Measurements from ENCODE around the gene C1QL4.
"Not testable (repeated sequence)": the region's sequence is repeated elsewhere in the genome, so short reads cannot be mapped to it uniquely, and the experiment has no call there.

C1QL4 gene

DNA sequence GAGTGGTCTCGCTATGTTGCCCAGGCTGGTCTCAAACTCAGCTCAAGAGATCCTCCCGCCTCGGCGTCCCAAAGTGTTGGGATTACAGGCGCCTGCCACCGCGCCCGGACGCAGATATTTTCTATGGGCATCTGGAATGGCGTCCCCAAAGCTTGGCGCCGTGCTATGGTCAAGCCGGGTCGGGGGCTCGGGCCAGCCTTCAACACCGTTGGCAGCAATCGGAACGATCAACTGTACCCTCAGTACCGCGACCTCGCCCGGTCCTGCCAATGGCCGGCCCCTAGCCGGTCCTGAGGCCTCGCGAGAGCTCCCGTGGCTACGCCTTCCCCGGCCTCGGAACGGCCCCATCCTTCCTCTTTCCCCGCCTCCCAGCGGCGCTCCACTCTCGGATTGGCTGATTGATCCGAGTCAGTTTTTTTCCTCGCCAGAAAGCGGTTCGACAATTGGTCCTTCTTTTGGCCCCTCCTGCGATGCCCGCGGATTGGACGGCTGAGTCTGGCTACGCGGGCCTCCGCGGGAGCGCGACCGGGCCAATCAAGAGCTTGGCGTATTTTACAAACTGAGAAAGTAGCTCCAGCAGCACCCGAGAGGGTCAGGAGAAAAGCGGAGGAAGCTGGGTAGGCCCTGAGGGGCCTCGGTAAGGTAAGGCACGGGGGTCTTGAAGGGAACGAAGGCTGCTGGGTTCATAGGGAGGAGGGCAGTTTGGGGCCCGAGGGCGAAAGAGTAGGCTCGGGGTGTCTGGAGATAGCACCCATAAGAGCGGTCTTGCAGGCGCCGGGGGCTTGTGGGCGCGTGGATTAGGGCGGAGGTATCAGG is 14.1 kb downstream of the C1QL4 start, which contains the start of gene TROAP:
Gene TROAP, plus strand, starts transcription at position 548 of the 816 bp plus-strand sequence. CDS start 354 bp downstream, outside the sequence.
- peak; percentile 100 for DNase-seq
- in situ Hi-C loops (cut with HindIII; ENCODE audit: low pct_ligation_motif_present, low pct_unique_long_range_greater_than_20kb, low sequenced_read_pairs): no loop called here

DNA sequence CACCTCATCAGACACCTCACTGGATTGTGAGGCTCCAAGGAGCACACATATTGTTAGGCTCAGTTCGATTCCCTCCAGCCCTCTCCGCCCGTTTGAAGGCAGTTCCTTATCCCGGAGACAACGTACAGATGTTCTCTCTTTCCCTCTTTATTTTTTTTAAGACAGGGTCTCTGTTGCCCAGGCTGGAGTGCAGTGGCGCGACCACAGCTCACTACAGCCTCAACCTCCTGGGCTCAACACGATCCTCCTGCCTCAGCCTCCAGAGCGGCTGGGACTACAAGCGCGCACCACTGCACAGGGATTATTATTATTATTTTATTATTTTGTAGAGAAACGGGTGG is 14.7 kb downstream of the C1QL4 start:
- in situ Hi-C loops (cut with HindIII; ENCODE audit: low pct_ligation_motif_present, low pct_unique_long_range_greater_than_20kb, low sequenced_read_pairs): no loop called here
- DNase-seq: no peak

DNA sequence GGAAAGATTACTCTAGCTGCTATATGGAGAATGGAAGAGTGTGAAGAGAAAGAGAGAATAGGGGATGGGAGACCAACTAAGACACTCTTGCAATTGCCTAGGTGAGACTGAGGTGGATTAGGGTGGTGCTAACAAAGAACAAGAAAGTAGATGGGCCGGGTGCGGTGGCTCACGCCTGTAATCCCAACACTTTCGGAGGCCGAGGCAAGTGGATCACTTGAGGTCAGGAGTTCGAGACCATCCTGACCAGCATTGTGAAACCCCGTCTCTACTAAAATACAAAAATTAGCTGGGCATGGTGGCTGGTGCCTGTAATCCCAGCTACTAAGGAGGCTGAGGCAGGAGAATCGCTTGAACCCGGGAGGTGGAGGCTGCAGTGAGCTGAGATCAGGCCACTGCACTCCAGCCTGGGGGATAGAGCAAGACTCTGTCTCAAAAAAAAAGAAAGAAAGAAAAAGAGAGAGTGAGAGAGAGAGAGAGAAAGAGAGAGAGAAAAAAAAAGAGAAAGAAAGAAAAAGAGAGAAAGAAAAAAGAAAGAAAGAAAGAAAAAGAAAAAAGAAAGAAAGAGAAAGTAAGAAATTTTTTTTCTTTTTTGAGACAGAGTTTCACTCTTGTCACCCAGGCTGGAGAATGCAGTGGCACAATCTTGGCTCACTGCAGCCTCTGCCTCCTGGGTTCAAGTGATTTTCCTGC is 16.4 kb downstream of the C1QL4 start:
- in situ Hi-C loops (cut with HindIII; ENCODE audit: low pct_ligation_motif_present, low pct_unique_long_range_greater_than_20kb, low sequenced_read_pairs); DNase-seq: not testable (repeated sequence)

DNA sequence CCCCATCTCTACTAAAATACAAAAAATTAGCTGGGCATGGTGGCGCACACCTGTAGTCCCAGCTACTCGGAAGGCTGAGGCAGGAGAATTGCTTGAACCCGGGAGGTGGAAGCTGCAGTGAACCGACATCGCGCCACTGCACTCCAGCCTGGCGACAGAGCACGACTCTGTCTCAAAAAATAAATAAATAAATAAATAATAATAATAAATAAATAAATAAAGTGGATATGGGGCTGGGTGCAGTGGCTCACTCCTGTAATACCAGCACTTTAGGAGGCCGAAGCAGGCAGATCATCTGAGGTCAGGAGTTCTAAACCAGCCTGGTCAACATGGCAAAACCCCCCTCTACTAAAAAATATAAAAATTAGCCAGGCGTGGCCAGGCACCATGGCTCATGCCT is 19.9 kb downstream of the C1QL4 start:
- in situ Hi-C loops (cut with HindIII; ENCODE audit: low pct_ligation_motif_present, low pct_unique_long_range_greater_than_20kb, low sequenced_read_pairs); DNase-seq: not testable (repeated sequence)

DNA sequence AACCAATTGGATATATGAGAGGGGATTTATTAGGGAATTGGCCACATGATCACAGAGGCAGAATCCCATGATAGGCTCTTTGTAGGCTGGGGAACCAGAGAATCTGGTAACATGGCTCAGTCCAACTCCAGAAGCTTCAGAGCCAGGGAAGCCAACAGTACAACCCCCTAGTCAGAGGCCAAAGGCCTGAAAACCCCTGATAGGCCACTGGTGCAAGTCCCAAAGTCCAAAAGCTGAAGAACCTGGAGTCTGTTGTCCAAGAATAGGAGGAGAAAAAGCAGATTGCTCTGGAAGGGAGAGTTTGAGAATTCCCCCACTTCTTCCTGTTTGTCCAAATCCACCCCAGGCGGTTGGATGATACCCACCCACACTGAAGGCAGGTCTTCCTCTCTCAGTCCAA is 22.2 kb downstream of the C1QL4 start:
- no peak for DNase-seq
- in situ Hi-C loops (cut with HindIII; ENCODE audit: low pct_ligation_motif_present, low pct_unique_long_range_greater_than_20kb, low sequenced_read_pairs): no loop called here

DNA sequence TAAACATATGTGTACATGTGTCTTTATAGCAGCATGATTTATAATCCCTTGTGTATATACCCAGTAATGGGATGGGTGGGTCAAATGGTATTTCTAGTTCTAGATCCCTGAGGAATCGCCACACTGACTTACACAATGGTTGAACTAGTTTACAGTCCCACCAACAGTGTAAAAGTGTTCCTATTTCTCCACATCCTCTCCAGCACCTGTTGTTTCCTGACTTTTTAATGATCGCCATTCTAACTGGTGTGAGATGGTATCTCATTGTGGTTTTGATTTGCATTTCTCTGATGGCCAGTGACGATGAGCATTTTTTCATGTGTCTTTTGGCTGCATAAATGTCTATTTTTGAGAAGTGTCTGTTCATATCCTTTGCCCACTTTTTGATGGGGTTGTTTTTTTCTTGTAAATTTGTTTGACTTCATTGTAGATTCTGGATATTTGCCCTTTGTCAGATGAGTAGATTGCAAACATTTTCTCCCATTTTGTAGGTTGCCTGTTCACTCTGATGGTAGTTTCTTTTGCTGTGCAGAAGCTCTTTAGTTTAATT is 26.5 kb downstream of the C1QL4 start:
- in situ Hi-C loops (cut with HindIII; ENCODE audit: low pct_ligation_motif_present, low pct_unique_long_range_greater_than_20kb, low sequenced_read_pairs): not testable (repeated sequence)

DNA sequence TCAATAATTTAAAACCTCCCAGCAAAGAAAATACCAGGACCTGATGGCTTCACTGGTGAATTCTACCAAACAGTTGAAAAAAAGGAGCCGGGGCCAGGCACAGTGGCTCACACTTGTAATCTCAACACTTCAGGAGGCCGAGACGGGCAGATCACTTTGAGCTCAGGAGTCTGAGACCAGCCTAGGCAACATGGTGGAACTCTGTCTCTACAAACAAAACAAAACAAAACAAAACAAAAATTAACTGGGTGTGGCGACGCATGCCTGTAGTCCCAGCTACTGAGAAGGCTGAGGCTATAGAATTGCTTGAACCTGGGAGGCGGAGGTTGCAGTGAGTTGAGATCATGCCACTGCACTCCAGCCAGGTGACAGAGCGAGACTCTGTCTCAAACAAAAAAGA is 27.6 kb downstream of the C1QL4 start:
- DNase-seq: no peak
- in situ Hi-C loops (cut with HindIII; ENCODE audit: low pct_ligation_motif_present, low pct_unique_long_range_greater_than_20kb, low sequenced_read_pairs): no loop called here

More for the DNA sequence above, 26.5 kb downstream of the C1QL4 start:
- DNase-seq: not testable (repeated sequence)

DNA sequence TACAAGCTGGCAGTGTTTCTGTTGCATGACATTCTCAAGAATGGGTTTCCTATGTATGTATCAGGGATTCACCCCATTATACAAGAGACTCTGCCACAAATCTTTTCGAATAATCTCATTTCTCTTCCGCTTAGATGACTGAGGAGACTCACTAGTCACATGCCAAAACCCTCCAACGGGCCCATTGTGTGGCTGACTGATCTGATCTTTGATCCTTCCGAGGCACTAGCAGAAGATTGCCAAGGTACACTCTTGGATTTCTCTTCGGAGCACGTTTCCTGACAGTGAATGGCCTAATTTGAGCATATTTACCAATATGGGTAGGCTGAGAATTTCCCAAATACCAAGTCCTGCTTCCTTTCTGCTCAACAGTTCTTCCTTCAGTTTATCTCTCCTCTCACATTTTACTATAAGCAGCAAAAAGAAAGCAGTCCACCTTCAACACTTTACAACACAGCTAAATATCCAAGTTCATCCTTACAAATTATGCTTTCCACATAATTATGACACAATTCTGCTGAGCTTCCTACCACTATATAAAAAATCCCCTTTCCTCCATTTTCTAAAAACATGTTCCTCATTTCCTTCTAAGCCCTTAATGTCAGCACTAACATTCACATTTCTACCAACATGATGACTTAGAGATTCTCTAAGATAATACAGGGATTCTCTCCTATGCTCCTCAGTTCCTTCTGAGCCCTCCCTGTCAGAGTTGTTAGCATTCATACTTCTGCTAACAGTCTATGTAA is 31.1 kb downstream of the C1QL4 start:
- no peak for DNase-seq
- in situ Hi-C loops (cut with HindIII; ENCODE audit: low pct_ligation_motif_present, low pct_unique_long_range_greater_than_20kb, low sequenced_read_pairs): no loop called here

DNA sequence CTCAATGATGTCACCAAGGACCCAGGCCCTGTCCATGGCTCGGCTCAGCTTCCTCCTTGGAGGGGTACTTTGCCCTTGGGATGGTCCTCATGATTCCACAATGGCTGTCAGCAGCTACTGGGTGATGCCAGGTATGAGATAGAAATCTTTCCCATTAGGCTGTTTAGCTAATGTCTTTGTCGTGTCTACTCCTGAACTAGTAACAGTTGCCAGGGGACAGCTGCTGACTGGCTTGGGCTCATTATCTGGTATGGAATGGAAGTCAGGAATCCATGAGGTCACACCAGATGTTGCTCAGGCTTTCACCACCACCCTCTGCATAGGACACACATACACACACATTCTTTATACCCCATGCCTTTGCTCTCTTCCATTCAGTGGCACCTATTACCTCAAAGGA is 32.8 kb downstream of the C1QL4 start:
- DNase-seq: no peak
- in situ Hi-C loops (cut with HindIII; ENCODE audit: low pct_ligation_motif_present, low pct_unique_long_range_greater_than_20kb, low sequenced_read_pairs): no loop called here

DNA sequence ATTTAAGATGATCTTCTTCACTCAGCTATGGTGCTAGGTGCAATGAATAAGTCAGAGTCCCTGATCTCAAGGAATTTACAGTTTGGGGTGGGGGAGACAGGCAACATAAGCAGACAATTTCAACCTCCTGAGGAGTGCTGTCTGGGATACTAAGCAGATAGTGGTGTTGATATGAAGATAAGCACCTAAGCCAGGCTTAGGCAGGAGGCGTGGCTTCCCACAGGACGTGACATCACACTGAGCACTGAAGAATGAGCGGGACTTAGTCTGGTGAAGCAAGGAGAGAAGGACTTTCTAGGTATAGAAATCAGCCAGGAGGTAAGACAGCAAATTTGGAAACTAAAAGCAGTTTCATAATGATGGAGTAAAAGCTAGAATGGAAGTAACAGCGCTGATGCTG is 35.2 kb downstream of the C1QL4 start:
- DNase-seq: no peak
- in situ Hi-C loops (cut with HindIII; ENCODE audit: low pct_ligation_motif_present, low pct_unique_long_range_greater_than_20kb, low sequenced_read_pairs): no loop called here

DNA sequence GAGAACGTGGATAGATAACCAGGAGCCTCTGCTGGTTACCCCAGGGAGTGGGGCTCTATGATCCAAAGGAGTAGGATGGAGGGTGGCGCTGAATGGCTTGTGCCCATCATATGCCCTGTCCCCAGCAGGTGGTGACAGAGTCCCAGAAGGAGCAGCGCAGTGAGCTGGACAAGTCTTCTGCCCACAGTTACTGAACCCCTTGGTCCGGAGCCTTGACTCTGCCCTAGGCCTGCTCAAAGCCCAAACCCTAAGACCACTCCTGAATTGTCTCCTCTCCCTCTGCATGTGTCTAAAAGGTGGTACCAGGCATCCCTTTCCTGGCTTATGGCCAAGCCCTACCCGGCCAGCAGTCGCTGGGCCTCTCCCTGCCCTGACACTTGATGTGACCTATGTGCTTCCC is 38.8 kb downstream of the C1QL4 start:
- no peak for DNase-seq
- in situ Hi-C loops (cut with HindIII; ENCODE audit: low pct_ligation_motif_present, low pct_unique_long_range_greater_than_20kb, low sequenced_read_pairs): no loop called here

DNA sequence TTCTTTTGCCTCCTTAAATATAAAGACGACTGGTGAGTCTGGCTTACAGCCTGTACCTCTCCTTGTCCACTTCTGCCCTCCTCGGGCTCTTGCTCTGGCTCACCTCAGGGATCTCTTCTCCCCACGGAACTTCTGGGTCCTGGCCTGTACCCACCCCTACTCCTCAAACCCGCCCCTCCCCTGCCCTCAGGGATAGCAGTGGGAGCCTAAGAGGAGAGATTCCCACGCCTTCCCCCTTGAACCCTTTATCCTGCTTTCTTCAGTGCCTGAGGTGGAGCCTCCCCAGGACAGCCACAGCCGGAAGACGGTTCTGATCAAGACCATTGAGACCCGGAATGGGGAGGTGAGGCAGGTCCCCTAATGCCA is 39.3 kb downstream of the C1QL4 start:
- DNase-seq: no peak
- in situ Hi-C loops (cut with HindIII; ENCODE audit: low pct_ligation_motif_present, low pct_unique_long_range_greater_than_20kb, low sequenced_read_pairs): no loop called here

DNA sequence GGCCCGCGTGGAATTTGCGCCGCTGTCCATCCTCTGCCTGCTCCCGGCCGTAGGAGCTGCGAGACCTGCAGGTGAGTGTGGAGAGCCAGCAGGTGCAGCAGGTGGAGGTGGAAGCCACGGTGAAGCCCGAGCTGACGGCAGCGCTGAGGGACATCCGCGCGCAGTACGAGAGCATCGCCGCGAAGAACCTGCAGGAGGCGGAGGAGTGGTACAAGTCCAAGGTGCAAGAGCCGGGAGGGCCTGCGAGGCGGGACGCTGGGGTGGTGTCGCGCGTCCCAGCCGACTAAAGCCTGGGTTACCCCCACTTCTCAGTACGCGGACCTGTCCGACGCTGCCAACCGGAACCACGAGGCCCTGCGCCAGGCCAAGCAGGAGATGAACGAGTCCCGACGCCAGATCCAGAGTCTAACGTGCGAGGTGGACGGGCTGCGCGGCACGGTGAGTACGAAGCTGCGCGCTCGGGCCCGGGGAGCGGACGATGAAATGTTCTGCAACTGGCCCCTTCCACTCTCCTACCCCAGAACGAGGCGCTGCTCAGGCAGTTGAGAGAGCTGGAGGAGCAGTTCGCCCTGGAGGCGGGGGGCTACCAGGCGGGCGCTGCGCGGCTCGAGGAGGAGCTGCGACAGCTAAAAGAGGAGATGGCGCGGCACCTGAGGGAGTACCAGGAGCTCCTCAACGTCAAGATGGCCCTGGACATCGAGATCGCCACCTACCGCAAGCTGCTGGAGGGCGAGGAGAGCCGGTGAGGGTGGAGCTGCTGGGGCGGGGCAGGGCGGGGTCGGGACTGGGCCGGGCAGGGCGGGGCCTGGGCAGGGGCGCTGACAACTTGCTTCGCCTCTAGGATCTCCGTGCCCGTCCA is 39.9 kb downstream of the C1QL4 start:
- peak; percentile 83 for DNase-seq
- in situ Hi-C loops (cut with HindIII; ENCODE audit: low pct_ligation_motif_present, low pct_unique_long_range_greater_than_20kb, low sequenced_read_pairs): no loop called here

DNA sequence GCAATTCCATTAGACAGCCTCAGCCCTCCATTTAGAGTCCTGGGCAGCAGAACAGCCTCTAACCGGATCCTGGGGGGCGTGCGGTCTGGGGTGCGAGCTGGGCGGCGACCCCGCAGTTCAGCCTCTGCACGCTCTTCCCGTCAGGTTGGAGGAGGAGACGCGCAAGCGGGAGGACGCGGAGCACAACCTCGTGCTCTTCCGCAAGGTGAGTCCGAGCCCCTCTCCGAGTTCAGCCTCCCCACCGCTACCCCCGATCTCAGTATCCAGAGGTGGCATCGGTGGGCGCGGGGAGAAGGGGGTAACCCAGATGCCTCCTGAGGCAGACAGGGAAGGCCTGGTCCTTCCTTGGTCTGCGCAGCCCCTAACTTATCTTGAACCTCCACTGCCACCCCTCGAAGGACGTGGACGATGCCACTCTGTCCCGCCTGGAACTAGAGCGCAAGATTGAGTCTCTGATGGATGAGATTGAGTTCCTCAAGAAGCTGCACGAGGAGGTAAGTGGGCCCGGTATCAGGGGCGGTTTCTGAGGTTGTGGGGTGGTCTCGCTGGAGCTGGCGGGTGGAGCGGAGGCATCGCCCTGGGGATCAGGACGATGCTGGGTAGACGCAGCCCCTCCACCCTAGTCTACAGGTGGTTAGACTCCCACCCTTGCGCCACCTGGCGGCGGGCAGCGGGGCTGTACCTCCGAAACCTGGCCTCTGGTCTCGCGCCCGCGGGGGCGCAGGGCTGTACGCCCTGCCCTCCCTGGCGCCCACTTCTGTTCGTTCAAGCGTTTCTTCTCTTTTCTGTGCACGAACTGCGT is 40.8 kb downstream of the C1QL4 start:
- DNase-seq: peak; percentile 60
- in situ Hi-C loops (cut with HindIII; ENCODE audit: low pct_ligation_motif_present, low pct_unique_long_range_greater_than_20kb, low sequenced_read_pairs): no loop called here

DNA sequence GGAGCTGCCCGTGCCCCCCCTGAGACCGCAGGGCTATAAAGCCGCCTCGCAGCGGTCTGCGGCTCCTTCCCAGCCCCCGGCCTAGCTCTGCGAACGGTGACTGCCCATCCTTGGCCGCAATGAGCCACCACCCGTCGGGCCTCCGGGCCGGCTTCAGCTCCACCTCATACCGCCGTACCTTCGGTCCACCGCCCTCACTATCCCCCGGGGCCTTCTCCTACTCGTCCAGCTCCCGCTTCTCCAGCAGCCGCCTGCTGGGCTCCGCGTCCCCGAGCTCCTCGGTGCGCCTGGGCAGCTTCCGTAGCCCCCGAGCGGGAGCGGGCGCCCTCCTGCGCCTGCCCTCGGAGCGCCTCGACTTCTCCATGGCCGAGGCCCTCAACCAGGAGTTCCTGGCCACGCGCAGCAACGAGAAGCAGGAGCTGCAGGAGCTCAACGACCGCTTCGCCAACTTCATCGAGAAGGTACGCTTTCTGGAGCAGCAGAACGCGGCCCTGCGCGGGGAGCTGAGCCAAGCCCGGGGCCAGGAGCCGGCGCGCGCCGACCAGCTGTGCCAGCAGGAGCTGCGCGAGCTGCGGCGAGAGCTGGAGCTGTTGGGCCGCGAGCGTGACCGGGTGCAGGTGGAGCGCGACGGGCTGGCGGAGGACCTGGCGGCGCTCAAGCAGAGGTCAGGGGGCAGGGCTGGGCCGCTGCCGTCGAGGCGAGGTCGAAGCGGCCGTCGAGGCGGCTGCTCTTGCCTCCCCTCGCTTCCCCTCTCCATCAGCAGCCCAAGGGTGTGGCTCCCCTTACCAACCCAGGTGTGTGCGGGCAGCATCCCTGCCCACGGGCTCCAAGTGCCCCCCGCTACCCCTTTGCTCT is 41.7 kb downstream of the C1QL4 start, which contains the start of gene PRPH:
Gene PRPH, plus strand, starts transcription at position 66 of the 855 bp plus-strand sequence. Its CDS starts 54 bp downstream, at position 120.
- DNase-seq: no peak
- in situ Hi-C loops (cut with HindIII; ENCODE audit: low pct_ligation_motif_present, low pct_unique_long_range_greater_than_20kb, low sequenced_read_pairs): no loop called here

DNA sequence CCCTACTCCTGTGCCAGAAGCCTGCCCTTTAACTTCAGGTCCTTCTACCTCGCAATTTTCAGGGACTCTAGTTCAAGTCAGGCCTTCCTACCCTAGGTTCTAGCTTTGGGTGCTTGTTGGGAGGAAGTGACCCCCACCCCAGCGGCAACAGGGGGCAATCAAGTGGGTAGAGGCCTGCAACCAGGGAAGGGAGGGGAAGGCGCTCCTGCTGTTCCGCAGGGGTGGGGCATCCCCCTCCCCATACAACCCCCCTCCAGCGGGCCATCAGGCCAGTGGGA is 42.2 kb downstream of the C1QL4 start:
- no peak for DNase-seq
- in situ Hi-C loops (cut with HindIII; ENCODE audit: low pct_ligation_motif_present, low pct_unique_long_range_greater_than_20kb, low sequenced_read_pairs): no loop called here
